Skeletal muscle satellite cell (primary cell): Measurements from ENCODE around the gene HOOK1.
"Not testable (repeated sequence)": the region's sequence is repeated elsewhere in the genome, so short reads cannot be mapped to it uniquely, and the experiment has no call there.

Experiments used
- H3K27me3 ChIP-seq: 2 replicates; pipeline ENCODE4 v1.7.0; 2013; ENCODE audit warnings: low read length; ENCODE audit not compliant: control insufficient read depth, insufficient read depth
- H3K36me3 ChIP-seq: 2 replicates; pipeline ENCODE4 v1.7.0; 2013; ENCODE audit warnings: mild to moderate bottlenecking, control low read depth, low read length; ENCODE audit not compliant: insufficient read depth
- H3K4me1 ChIP-seq: 2 replicates; pipeline ENCODE4 v1.7.0; 2013; ENCODE audit warnings: low read length; ENCODE audit not compliant: control insufficient read depth, insufficient read depth
- H3K4me2 ChIP-seq: 2 replicates; pipeline ENCODE4 v1.7.0; 2013; ENCODE audit warnings: mild to moderate bottlenecking, low read length
- H3K4me3 ChIP-seq: 2 replicates; pipeline ENCODE4 v1.7.0; 2013; ENCODE audit warnings: low read length
- H3K9ac ChIP-seq: 2 replicates; pipeline ENCODE4 v1.7.0; 2013; ENCODE audit warnings: mild to moderate bottlenecking, low read depth, low read length, moderate library complexity
- H3K9me3 ChIP-seq: replicated peaks from 2 replicates; pipeline ENCODE4 v1.7.0; 2013; ENCODE audit warnings: mild to moderate bottlenecking, control low read depth, low read length

Gene HOOK1

GRCh38 chr1:59831529-59831928 lies 16.8 kb downstream of the HOOK1 start:
- no peak overlapping the region for H3K4me3 ChIP-seq
- no peaks in the 10 kb centered on the region for H3K9me3 ChIP-seq
- H3K36me3 ChIP-seq = no peaks in the 10 kb centered on the region
- no peaks in the 10 kb centered on the region for H3K27me3 ChIP-seq
- no peak overlapping the region for H3K9ac ChIP-seq
- H3K4me1 ChIP-seq = no peaks in the 10 kb centered on the region
- H3K4me2 ChIP-seq = no peak overlapping the region

- no peaks in the 10 kb centered on the region for H3K9me3 ChIP-seq
- no peaks in the 10 kb centered on the region for H3K4me1 ChIP-seq
- no peaks in the 10 kb centered on the region for H3K27me3 ChIP-seq
- H3K9ac ChIP-seq = no peak overlapping the region
- no peak overlapping the region for H3K4me2 ChIP-seq
- H3K4me3 ChIP-seq = no peak overlapping the region
- H3K36me3 ChIP-seq = no peaks in the 10 kb centered on the region
These were observed 18.3 kb downstream of the HOOK1 start for GRCh38 chr1:59833022-59833421.

- H3K4me1 ChIP-seq = no peaks in the 10 kb centered on the region
- H3K27me3 ChIP-seq = no peaks in the 10 kb centered on the region
- no peak overlapping the region for H3K4me3 ChIP-seq
- no peaks in the 10 kb centered on the region for H3K36me3 ChIP-seq
- H3K9ac ChIP-seq = no peak overlapping the region
- no peaks in the 10 kb centered on the region for H3K9me3 ChIP-seq
- no peak overlapping the region for H3K4me2 ChIP-seq
These were observed 19.2 kb downstream of the HOOK1 start for GRCh38 chr1:59833991-59834390.

- H3K4me1 ChIP-seq, H3K36me3 ChIP-seq, H3K9ac ChIP-seq, H3K27me3 ChIP-seq, H3K9me3 ChIP-seq, H3K4me2 ChIP-seq, H3K4me3 ChIP-seq: not testable (repeated sequence)
These were observed 23.1 kb downstream of the HOOK1 start for GRCh38 chr1:59837857-59838256.

- Histone ChIP-seq H3K9me3 (no peaks in the 10 kb centered on the region), H3K4me2 (no peak overlapping the region), H3K27me3 (no peaks in the 10 kb centered on the region), H3K9ac (no peak overlapping the region), H3K36me3 (no peaks in the 10 kb centered on the region), H3K4me1 (no peaks in the 10 kb centered on the region), H3K4me3 (no peak overlapping the region)
These were observed 30.3 kb downstream of the HOOK1 start for GRCh38 chr1:59845091-59845490.

- Histone ChIP-seq H3K4me2 (no peak overlapping the region), H3K27me3 (no peaks in the 10 kb centered on the region), H3K9ac (no peak overlapping the region), H3K4me3 (no peak overlapping the region), H3K4me1 (no peaks in the 10 kb centered on the region), H3K9me3 (no peaks in the 10 kb centered on the region), H3K36me3 (no peaks in the 10 kb centered on the region)
These were observed 31.6 kb downstream of the HOOK1 start for GRCh38 chr1:59846209-59846894.

GRCh38 chr1:59846895-59847282 lies 32.1 kb downstream of the HOOK1 start:
- H3K4me3 ChIP-seq = no peak overlapping the region
- no peaks in the 10 kb centered on the region for H3K27me3 ChIP-seq

GRCh38 chr1:59852117-59852516 lies 37.4 kb downstream of the HOOK1 start:
- H3K4me1 ChIP-seq = no peaks in the 10 kb centered on the region
- H3K4me2 ChIP-seq = no peak overlapping the region
- no peak overlapping the region for H3K9ac ChIP-seq
- no peak overlapping the region for H3K4me3 ChIP-seq
- H3K9me3 ChIP-seq = no peaks in the 10 kb centered on the region
- no peaks in the 10 kb centered on the region for H3K36me3 ChIP-seq
- H3K27me3 ChIP-seq = no peaks in the 10 kb centered on the region

More at GRCh38 chr1:59846895-59847282, 32.1 kb downstream of the HOOK1 start:
- no peak overlapping the region for H3K9ac ChIP-seq
- H3K4me2 ChIP-seq = no peak overlapping the region
- no peaks in the 10 kb centered on the region for H3K4me1 ChIP-seq
- no peaks in the 10 kb centered on the region for H3K36me3 ChIP-seq
- no peaks in the 10 kb centered on the region for H3K9me3 ChIP-seq

GRCh38 chr1:59855297-59855696 lies 40.5 kb downstream of the HOOK1 start:
- not testable (repeated sequence) for H3K9ac ChIP-seq, H3K4me2 ChIP-seq, H3K27me3 ChIP-seq, H3K4me3 ChIP-seq, H3K9me3 ChIP-seq, H3K4me1 ChIP-seq, H3K36me3 ChIP-seq

GRCh38 chr1:59856725-59857338 lies 42.1 kb downstream of the HOOK1 start:
- H3K4me1 ChIP-seq = no peaks in the 10 kb centered on the region

GRCh38 chr1:59857679-59858354 lies 43.1 kb downstream of the HOOK1 start:
- no peaks in the 10 kb centered on the region for H3K4me1 ChIP-seq
- H3K4me3 ChIP-seq = no peak overlapping the region
- H3K4me2 ChIP-seq = no peak overlapping the region

More at GRCh38 chr1:59856725-59857338, 42.1 kb downstream of the HOOK1 start:
- Histone ChIP-seq H3K9ac (no peak overlapping the region), H3K4me3 (no peak overlapping the region), H3K4me2 (no peak overlapping the region), H3K27me3 (no peaks in the 10 kb centered on the region), H3K9me3 (no peaks in the 10 kb centered on the region), H3K36me3 (no peaks in the 10 kb centered on the region)

GRCh38 chr1:59866462-59866861 lies 51.7 kb downstream of the HOOK1 start:
- no peaks in the 10 kb centered on the region for H3K27me3 ChIP-seq
- H3K4me3 ChIP-seq = no peak overlapping the region
- H3K4me2 ChIP-seq = no peak overlapping the region
- H3K36me3 ChIP-seq = no peaks in the 10 kb centered on the region
- no peak overlapping the region for H3K9ac ChIP-seq
- H3K9me3 ChIP-seq = no peaks in the 10 kb centered on the region
- no peaks in the 10 kb centered on the region for H3K4me1 ChIP-seq

More at GRCh38 chr1:59857679-59858354, 43.1 kb downstream of the HOOK1 start:
- H3K36me3 ChIP-seq = no peaks in the 10 kb centered on the region
- no peaks in the 10 kb centered on the region for H3K27me3 ChIP-seq
- no peaks in the 10 kb centered on the region for H3K9me3 ChIP-seq
- no peak overlapping the region for H3K9ac ChIP-seq
